Activated CD4-positive, alpha-beta T cell treated with anti-CD3 and anti-CD28 coated beads, Interleukin-2, amount 10 ng/mL, durations not matched to agents 24 days and 14 days (primary cell): ENCODE data around the gene JSRP1. TPM values are rescaled to one million over a fixed set of nuclear protein-coding genes. Genes with fewer than 3 reads are reported as not detected.
"Not testable (repeated sequence)": the region's sequence is repeated elsewhere in the genome, so short reads cannot be mapped to it uniquely, and the experiment has no call there.

Experiments
- DNase-seq: peaks from one replicate; pipeline ENCODE4 v3.0.0; 2022
- H3K27ac Mint-ChIP-seq: one replicate; pipeline ENCODE4 v1.8.0; 2022; ENCODE audit warnings: mild to moderate bottlenecking, mixed read lengths
- H3K27me3 Mint-ChIP-seq: one replicate; pipeline ENCODE4 v1.8.0; 2022; ENCODE audit warnings: mixed read lengths
- H3K36me3 Mint-ChIP-seq: one replicate; pipeline ENCODE4 v1.8.0; 2022; ENCODE audit warnings: low read depth, mild to moderate bottlenecking, mixed read lengths
- H3K4me1 Mint-ChIP-seq: one replicate; pipeline ENCODE4 v1.8.0; 2021; ENCODE audit warnings: mixed read lengths
- H3K4me3 Mint-ChIP-seq: one replicate; pipeline ENCODE4 v1.8.0; 2022; ENCODE audit warnings: mild to moderate bottlenecking, moderate library complexity, mixed read lengths
- H3K9me3 Mint-ChIP-seq: one replicate; pipeline ENCODE4 v1.8.0; 2021; ENCODE audit warnings: mixed read lengths
- intact Hi-C: fragments of 100-400 bp; cut with micrococcal nuclease; formaldehyde crosslinking; loops from one replicate; pipeline ENCODE4 v1.15.1; 2023
- total RNA-seq: library from RNA; stranded (reverse); gene quantifications from 2 replicates; pipeline ENCODE4 v1.2.3, GENCODE V29; 2022

Gene JSRP1
- total RNA-seq, 1 donor from 2014 or later, result 0.91 TPM

- Mint-ChIP-seq H3K36me3 (peaks cover 12% of the 10 kb centered on the region), H3K4me3 (peak overlapping the region; percentile 85), H3K9me3 (no peaks in the 10 kb centered on the region), H3K27ac (peak overlapping the region; percentile 90), H3K27me3 (no peaks in the 10 kb centered on the region), H3K4me1 (peaks cover 22% of the 10 kb centered on the region)
- DNase-seq, result no peak
- intact Hi-C loops, result loop anchor here (5.0 kb wide), 1 partner anchor 38 kb away; the partner anchor contains the start of genes LSM7 and SPPL2B
Observed at GRCh38 chr19:2288818-2289713, 32.8 kb upstream of the JSRP1 start.

DNA sequence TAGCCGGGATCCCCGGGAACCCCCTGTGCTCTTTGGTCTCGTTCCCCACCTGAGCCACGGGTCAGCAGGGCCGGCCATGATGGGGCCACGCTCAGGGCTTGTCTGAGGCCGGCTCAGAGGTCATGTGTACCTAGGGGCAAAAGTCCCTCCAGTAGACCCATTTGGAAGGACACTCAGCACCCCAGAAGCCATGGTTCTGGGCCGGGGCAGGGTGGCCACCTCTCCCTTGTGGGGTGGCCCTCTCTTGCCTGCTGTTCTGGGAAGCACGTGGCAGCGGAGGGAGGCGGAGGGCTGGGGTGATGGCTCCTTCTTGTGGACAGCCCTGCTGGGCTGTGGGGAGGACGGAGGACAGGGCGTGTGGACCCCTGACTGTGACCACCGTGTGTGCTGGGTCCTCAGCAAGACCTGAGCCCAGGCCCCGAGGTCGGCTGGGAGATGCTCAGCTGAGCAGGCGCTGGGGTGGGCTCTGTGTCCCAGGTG is 32.2 kb upstream of the JSRP1 start:
- intact Hi-C loops, result loop anchor here (5.0 kb wide), 1 partner anchor 39 kb away; the partner anchor contains the start of genes LSM7 and SPPL2B
- Mint-ChIP-seq H3K4me1 (peaks cover 20% of the 10 kb centered on the region), H3K9me3 (no peaks in the 10 kb centered on the region), H3K27me3 (no peaks in the 10 kb centered on the region), H3K36me3 (peaks cover 8% of the 10 kb centered on the region), H3K27ac (peak overlapping the region; percentile 90), H3K4me3 (peak overlapping the region; percentile 85)
- no peak for DNase-seq

GRCh38 chr19:2287585-2288337 is 31.5 kb upstream of the JSRP1 start:
- intact Hi-C loops, result loop anchor here (5.0 kb wide), 1 partner anchor 40 kb away; the partner anchor contains the start of genes LSM7 and SPPL2B
- H3K27me3 Mint-ChIP-seq, result peaks cover under 1% of the 10 kb centered on the region
- H3K4me1 Mint-ChIP-seq, result peaks cover 19% of the 10 kb centered on the region
- H3K9me3 Mint-ChIP-seq, result no peaks in the 10 kb centered on the region
- H3K36me3 Mint-ChIP-seq, result peaks cover 5% of the 10 kb centered on the region
- DNase-seq, result no peak
- peak overlapping the region; percentile 90 for H3K27ac Mint-ChIP-seq
- no peak overlapping the region for H3K4me3 Mint-ChIP-seq

GRCh38 chr19:2286402-2287140 is 30.4 kb upstream of the JSRP1 start:
- DNase-seq, result no peak
- Mint-ChIP-seq H3K4me3 (no peak overlapping the region), H3K36me3 (peaks cover 2% of the 10 kb centered on the region), H3K4me1 (peaks cover 26% of the 10 kb centered on the region), H3K27me3 (peaks cover 2% of the 10 kb centered on the region), H3K9me3 (no peaks in the 10 kb centered on the region), H3K27ac (no peak overlapping the region)
- intact Hi-C loops, result loop anchor here (5.0 kb wide), 1 partner anchor 41 kb away; the partner anchor contains the start of genes LSM7 and SPPL2B

GRCh38 chr19:2283835-2284507 is 27.8 kb upstream of the JSRP1 start:
- intact Hi-C loops, result no loop called here

GRCh38 chr19:2282862-2283237 is 26.6 kb upstream of the JSRP1 start:
- intact Hi-C loops, result no loop called here
- peak overlapping the region; percentile 38 for H3K4me3 Mint-ChIP-seq
- H3K4me1 Mint-ChIP-seq, result peaks cover 7% of the 10 kb centered on the region
- H3K36me3 Mint-ChIP-seq, result no peaks in the 10 kb centered on the region
- no peak for DNase-seq
- peaks cover 2% of the 10 kb centered on the region for H3K27me3 Mint-ChIP-seq
- H3K9me3 Mint-ChIP-seq, result no peaks in the 10 kb centered on the region
- no peak overlapping the region for H3K27ac Mint-ChIP-seq

More at GRCh38 chr19:2283835-2284507, 27.8 kb upstream of the JSRP1 start:
- H3K9me3 Mint-ChIP-seq, result no peaks in the 10 kb centered on the region
- no peak for DNase-seq
- no peak overlapping the region for H3K27ac Mint-ChIP-seq
- H3K27me3 Mint-ChIP-seq, result peaks cover 2% of the 10 kb centered on the region
- peaks cover 2% of the 10 kb centered on the region for H3K36me3 Mint-ChIP-seq
- H3K4me1 Mint-ChIP-seq, result peaks cover 18% of the 10 kb centered on the region
- H3K4me3 Mint-ChIP-seq, result no peak overlapping the region

- DNase-seq, result peak; percentile 84
- intact Hi-C loops, result no loop called here
- Mint-ChIP-seq H3K36me3 (no peaks in the 10 kb centered on the region), H3K4me3 (peak within 1 kb of the TSS; percentile 73), H3K27ac (peak within 1 kb of the TSS; percentile 62), H3K4me1 (peaks cover 9% of the 10 kb centered on the region), H3K9me3 (no peaks in the 10 kb centered on the region), H3K27me3 (peaks cover 2% of the 10 kb centered on the region)
Observed at GRCh38 chr19:2282062-2282861, 26.0 kb upstream of the JSRP1 start, which contains the start of gene PEAK3. TSS of gene PEAK3 (minus strand) at chr19:2282175. CDS start at chr19:2280931, 1,244 bp downstream.

DNA sequence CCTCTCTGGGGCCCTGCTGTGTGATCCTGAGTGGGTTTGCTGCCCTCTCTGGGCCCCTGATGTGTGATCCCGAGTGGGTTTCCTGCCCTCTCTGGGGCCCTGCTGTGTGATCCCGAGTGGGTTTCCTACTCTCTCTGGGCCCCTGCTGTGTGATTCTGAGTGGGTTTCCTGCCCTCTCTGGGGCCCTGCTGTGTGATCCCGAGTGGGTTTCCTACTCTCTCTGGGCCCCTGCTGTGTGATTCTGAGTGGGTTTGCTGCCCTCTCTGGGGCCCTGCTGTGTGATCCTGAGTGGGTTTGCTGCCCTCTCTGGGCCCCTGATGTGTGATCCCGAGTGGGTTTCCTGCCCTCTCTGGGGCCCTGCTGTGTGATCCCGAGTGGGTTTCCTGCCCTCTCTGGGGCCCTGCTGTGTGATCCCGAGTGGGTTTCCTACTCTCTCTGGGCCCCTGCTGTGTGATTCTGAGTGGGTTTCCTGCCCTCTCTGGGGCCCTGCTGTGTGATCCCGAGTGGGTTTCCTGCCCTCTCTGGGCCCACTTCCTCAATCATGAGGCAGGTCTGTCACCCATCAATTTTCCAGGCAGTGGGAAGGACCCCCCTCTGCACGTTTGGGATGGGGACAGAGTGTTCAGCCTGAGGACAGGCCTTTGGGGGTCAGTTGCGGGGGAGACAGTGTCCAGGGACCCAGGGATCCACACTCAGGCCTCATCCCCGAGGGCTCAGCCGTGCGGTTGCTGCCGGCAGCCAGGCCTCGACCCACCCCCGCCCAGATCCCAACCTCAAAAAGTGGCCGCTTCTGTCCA is 25.2 kb upstream of the JSRP1 start:
- Mint-ChIP-seq H3K4me3 (peak overlapping the region; percentile 73), H3K4me1 (peaks cover 11% of the 10 kb centered on the region)
- H3K27me3 Mint-ChIP-seq, H3K27ac Mint-ChIP-seq, H3K36me3 Mint-ChIP-seq, H3K9me3 Mint-ChIP-seq, intact Hi-C loops, DNase-seq: not testable (repeated sequence)

DNA sequence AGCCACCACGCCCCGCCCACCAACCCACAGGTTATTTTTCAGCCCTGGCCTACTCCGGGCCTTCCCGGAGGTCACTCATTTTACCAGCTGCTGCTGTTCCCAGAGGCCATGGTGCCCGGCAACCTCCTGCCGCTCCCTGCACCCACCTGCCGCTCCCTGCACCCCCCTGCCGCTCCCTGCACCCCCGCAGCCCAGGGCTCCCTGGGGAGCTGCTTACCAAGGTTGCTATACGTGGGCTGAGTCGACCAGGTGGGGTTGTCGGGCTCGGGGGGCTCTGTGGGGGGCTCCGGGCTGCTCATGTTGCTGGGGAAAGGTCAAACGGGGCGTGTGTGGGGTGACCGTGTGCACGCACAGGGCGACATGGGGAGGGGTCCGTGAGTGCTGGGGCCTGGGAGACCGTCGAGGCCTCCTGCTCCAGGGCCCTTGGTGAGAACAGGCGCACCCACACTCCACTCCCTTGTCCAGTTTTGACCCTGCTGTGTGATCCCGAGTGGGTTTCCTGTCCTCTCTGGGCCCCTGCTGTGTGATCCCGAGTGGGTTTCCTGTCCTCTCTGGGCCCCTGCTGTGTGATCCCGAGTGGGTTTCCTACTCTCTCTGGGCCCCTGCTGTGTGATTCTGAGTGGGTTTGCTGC is 24.5 kb upstream of the JSRP1 start:
- intact Hi-C loops, result no loop called here
- no peak overlapping the region for H3K4me3 Mint-ChIP-seq
- H3K9me3 Mint-ChIP-seq, result no peaks in the 10 kb centered on the region

GRCh38 chr19:2278459-2279158 is 22.4 kb upstream of the JSRP1 start:
- peak; percentile 58 for DNase-seq
- intact Hi-C loops, result loop anchor here (10.0 kb wide), 1 partner anchor 116 kb away; no protein-coding TSS in a partner anchor
- H3K27me3 Mint-ChIP-seq, result peaks cover 2% of the 10 kb centered on the region
- peaks cover 12% of the 10 kb centered on the region for H3K36me3 Mint-ChIP-seq
- no peak overlapping the region for H3K4me3 Mint-ChIP-seq
- H3K27ac Mint-ChIP-seq, result no peak overlapping the region
- H3K4me1 Mint-ChIP-seq, result peaks cover 23% of the 10 kb centered on the region
- H3K9me3 Mint-ChIP-seq, result no peaks in the 10 kb centered on the region

More for the DNA sequence above, 24.5 kb upstream of the JSRP1 start:
- H3K4me1 Mint-ChIP-seq, result peaks cover 11% of the 10 kb centered on the region
- peaks cover 2% of the 10 kb centered on the region for H3K27me3 Mint-ChIP-seq
- no peaks in the 10 kb centered on the region for H3K36me3 Mint-ChIP-seq
- DNase-seq, result no peak
- no peak overlapping the region for H3K27ac Mint-ChIP-seq

DNA sequence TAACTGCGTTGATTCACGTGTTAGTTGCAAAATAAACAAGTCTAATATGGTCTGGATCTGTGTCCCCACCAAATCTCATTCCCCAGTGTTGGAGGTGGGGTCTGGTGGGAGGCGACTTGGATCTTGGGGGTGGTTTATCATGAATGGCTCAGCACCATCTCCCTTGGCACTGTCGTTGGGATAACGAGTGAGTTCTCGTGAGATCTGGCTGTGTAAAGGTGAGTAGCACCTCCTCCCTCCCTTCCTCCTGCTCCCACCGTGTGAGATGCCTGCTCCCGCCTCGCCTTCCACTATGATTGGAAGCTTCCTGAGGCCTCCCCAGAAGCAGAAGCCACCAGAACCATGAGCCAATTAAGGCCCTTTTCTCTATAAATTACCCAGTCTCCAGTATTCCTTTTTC is 20.9 kb upstream of the JSRP1 start:
- no peaks in the 10 kb centered on the region for H3K9me3 Mint-ChIP-seq
- H3K27ac Mint-ChIP-seq, result no peak overlapping the region
- no peaks in the 10 kb centered on the region for H3K27me3 Mint-ChIP-seq
- no peak overlapping the region for H3K4me3 Mint-ChIP-seq
- intact Hi-C loops, result loop anchor here (10.0 kb wide), 1 partner anchor 118 kb away; no protein-coding TSS in a partner anchor
- DNase-seq, result no peak
- peaks cover 22% of the 10 kb centered on the region for H3K36me3 Mint-ChIP-seq
- H3K4me1 Mint-ChIP-seq, result peaks cover 26% of the 10 kb centered on the region
